ENCODE results near the gene TCFL5.

- no peak for TF ChIP-seq CTCF (IDR thresholded peaks at IDR 0.05)
- no peak for TF ChIP-seq POLR2A (IDR thresholded peaks at IDR 0.05)
Measured at GRCh38 chr20:62813588-62813987, 48.0 kb downstream of the TCFL5 start.
